ENCODE measurements around the gene SNTG2.

DNA sequence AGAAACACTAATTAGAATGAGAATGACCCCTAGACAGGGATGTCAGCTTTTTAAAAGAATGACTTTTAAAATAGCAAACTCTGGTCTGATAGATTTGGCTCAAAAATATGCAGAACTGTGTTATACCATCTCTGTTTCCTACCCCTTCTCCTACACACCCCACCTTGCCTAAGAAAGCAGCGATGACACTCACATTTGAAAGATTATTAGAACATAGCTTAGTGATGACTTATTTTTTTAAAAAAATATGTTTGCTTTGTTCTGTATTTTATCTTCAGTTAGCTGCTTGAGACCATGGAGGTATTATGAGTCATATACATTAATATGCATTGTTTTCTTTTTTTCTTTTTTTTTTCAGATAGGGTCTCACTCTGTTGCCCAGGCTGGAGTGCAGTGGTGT is 286.0 kb downstream of the SNTG2 start:
- TF ChIP-seq, protein P1, sequence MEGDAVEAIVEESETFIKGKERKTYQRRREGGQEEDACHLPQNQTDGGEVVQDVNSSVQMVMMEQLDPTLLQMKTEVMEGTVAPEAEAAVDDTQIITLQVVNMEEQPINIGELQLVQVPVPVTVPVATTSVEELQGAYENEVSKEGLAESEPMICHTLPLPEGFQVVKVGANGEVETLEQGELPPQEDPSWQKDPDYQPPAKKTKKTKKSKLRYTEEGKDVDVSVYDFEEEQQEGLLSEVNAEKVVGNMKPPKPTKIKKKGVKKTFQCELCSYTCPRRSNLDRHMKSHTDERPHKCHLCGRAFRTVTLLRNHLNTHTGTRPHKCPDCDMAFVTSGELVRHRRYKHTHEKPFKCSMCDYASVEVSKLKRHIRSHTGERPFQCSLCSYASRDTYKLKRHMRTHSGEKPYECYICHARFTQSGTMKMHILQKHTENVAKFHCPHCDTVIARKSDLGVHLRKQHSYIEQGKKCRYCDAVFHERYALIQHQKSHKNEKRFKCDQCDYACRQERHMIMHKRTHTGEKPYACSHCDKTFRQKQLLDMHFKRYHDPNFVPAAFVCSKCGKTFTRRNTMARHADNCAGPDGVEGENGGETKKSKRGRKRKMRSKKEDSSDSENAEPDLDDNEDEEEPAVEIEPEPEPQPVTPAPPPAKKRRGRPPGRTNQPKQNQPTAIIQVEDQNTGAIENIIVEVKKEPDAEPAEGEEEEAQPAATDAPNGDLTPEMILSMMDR (conservative IDR thresholded peaks at IDR 0.05; ENCODE audit: low read length): no peak
- no peak for TF ChIP-seq EZH2phosphoT487 (IDR thresholded peaks at IDR 0.05; ENCODE audit: borderline replicate concordance, low read depth, low read length)
